Forelimb muscle (tissue), 1 donor: ENCODE measurements around the gene CEACAM16. TPM values are rescaled to one million over a fixed set of nuclear protein-coding genes. Genes with fewer than 3 reads are reported as not detected.
A peak's percentile ranks its signal among the peaks of the same experiment; 100 is the strongest.

Experiments used
- DNase-seq: peaks from one replicate; pipeline ENCODE4 v3.0.0-alpha.2; 2013; ENCODE audit warnings: low read depth
- polyA plus RNA-seq: library from polyadenylated mRNA; unstranded; fragments of 120-200 nt; gene quantifications from one replicate; pipeline ENCODE4 v1.2.1, GENCODE V29; 2013; ENCODE audit not compliant: insufficient read length

CEACAM16 gene
- polyA plus RNA-seq, 1 donor = 0.37 TPM

- DNase-seq = no peak
Measured at GRCh38 chr19:44725251-44725650, 26.3 kb downstream of the CEACAM16 start.

- DNase-seq = no peak
Measured at GRCh38 chr19:44725684-44726083, 26.7 kb downstream of the CEACAM16 start.

DNA sequence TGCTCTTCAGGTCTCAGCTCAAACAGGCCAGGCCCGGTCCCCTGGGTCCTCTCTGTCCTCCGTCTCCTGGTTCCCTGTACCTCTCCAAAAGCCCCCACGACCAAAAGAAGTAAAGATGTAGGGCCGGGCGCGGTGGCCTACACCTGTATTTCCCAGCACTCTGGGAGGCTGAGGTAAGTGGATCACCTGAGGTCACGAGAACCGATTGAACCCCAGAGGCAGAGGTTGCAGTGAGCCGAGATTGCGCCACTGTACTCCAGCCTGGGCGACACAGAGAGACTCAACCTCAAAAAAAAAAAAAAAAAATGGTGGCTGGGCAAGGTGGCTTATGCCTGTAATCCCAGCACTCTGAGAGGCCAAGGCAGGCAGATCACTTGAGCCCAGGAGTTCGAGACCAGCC, 27.5 kb downstream of the CEACAM16 start:
- no peak for DNase-seq

DNA sequence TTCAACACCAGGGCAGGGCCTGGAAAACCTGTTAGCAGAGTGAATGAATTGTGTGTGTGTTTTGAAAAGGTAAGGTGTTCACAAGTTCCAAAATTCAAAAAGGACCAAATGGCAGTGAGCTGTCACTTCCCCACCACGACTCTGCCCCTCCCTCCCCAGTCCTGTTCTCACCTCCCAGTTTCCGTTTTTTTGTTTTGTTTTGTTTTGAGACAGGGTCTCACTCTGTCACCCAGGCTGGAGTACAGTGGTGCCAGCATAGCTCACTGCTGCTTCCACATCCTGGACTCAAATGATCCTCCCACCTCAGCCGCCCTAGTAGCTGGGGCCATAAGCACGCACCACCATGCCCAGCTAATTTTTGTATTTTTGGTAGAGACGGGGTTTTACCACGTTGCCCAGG, 29.2 kb downstream of the CEACAM16 start:
- DNase-seq = no peak

DNA sequence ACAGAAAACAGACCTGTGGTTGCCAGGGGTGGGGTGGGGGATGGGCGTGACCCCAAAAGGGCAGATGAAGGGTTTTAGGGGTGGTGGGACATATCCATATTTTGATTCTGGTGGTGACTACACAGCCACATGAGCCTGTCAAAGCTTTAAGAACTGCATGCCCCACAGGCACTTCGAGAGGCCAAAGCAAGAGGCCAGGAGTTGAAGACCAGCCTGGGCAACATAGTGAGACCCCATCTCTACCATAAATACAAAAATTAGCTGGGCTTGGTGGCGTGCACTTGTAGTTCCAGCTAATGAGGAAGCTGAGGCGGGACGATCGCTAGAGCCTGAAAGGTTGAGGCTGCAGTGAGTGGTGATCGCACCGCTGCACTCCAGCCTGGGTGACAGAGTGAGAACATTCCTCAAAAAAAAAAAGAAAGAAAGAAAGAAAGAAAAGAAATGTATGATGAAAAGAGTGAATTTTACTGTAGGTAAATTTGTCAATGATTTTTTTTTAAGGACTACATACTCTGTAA, 30.6 kb downstream of the CEACAM16 start:
- no peak for DNase-seq

GRCh38 chr19:44731081-44731480, 32.1 kb downstream of the CEACAM16 start:
- no peak for DNase-seq

DNA sequence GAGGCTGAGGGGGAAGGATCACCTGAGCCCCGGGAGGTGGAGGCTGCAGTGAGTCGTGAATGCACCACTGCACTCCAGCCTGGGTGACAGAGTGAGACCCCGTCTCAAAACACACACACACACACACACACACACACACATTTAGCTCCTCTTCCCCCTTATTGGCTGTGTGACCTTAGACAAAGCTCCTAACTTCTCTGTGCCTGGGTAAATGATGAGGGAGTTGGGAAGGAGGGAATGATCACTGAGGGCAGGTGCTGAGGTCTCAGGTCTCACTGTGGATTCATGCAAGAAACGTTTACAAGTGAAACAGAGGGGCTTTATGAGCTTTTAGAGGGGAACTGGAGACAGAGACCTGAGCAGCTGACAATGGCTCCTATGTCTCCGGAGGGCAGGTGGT, 32.7 kb downstream of the CEACAM16 start:
- DNase-seq = no peak

GRCh38 chr19:44732235-44733014, 33.5 kb downstream of the CEACAM16 start:
- DNase-seq = no peak

- no peak for DNase-seq
Measured at GRCh38 chr19:44734357-44734756, 35.4 kb downstream of the CEACAM16 start.

DNA sequence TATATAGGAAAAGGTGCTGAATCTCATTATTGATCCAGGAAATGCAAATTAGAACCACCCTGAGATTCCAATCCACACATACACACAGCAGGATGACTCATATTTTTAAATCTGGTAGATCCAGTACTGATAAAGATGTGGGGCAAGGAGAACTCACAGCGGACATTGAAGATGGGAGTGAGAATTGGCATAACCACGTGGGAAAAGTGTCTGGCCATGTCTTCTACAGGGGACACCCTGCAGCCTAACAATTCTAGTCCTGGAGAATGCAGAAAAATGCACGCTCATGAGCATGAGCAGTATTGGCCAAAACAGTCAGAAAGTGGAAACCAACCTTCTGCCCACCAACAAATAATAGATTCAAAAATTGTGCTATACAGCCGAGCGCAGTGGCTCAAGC, 36.1 kb downstream of the CEACAM16 start:
- no peak for DNase-seq

DNA sequence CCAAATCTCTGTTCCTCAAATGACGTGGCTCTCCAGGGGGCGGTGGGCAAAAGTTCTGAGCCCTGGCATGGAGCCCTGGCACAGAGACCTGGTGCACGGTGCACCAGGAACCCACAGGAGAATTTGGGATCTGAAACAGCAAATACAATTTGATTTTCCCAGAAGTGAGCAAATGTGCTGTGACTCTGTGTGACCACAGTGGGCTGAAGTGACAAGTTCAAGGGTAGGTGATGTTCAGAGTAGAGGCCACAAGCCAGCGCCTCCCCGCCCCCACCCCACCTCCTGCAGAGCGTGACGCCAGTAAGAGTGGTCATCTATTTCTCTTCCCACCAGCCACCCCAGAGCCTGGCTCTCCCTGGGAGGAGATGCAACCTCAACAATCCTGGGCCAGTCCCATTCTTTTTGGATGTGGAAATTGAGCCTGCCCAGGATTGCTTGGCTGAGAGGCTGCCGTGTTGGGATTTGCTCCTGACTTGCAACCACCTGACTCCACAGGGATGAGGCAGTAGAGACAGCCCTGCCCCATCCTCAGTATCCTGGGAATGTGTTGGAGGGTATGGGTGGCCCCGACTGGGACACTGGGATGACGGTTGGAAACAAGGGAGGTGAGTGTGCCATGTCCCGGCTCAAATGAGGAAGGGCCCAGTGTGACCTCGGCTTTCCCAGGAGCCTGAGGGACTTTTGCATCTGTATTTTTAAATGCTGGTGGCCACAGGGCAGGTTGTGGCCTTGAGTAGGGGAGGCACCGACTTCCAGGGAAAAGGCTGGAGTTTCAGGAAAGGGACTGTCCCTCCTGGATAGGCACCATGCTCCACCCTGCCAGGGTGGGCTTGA, 38.5 kb downstream of the CEACAM16 start:
- DNase-seq = no peak

GRCh38 chr19:44738136-44738535, 39.2 kb downstream of the CEACAM16 start:
- no peak for DNase-seq

GRCh38 chr19:44738603-44739558, 39.9 kb downstream of the CEACAM16 start:
- DNase-seq = no peak

GRCh38 chr19:44740351-44740824, 41.4 kb downstream of the CEACAM16 start:
- DNase-seq = no peak

DNA sequence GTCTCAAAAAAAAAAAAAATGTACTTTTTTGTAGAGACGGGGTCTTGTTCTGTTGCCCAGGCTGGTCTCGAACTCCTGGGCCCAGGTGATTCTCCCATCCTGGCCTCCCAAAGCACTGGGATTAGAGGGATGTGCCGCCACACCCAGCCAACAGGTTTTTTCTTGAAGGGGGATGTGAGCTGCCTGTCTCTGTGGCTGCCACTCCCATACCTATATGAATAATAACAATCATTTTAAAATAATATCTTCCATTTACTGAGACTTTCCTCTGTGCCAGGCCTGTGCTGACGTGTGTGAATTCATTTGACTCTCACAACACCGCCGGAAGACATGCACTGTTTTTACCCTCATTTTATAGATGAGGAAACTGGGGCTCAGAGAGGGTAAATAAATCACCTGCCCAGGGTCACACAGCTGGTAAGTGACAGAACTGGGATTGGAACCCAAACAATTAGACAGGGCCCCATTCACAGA, 42.3 kb downstream of the CEACAM16 start:
- no peak for DNase-seq

DNA sequence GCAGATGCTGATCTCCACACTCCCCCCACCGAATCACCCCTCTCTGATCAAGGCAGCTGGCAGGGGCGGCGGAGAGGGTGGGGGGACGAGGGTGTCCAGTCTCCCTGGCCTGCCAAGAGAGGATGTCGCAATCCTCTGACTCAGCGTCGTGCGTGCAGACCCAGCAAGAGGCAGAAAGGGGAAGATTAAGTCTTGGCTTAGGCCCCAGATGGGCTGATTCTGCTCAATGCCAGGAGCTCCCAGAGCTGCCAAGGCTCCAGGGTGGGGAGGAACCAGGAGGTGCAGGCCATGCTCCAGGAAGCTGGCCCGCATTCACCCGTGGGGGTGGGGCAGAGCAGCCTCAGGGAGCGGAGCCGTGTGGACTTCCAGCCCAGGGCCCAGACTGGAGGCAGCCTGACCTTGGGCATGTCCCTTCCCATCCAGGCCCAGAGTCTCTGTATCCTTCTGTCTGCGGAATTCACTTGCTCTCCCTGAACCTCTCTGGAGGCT, 42.9 kb downstream of the CEACAM16 start:
- DNase-seq = peak; percentile 91

- no peak for DNase-seq
Measured at GRCh38 chr19:44742330-44743061, 43.5 kb downstream of the CEACAM16 start.

GRCh38 chr19:44744871-44745332, 46.0 kb downstream of the CEACAM16 start:
- no peak for DNase-seq

- DNase-seq = peak; percentile 71
Measured at GRCh38 chr19:44745341-44745831, 46.4 kb downstream of the CEACAM16 start.
